Stimulated activated naive B cell treated with anti-CD40 and anti-IgM and Interleukin-4, amounts not matched to agents 10 μg/mL and 1 μg/mL and 100 μg/mL, for 72 hours (primary cell): ENCODE data around the gene EVI2B.
"Not testable (repeated sequence)": the region's sequence is repeated elsewhere in the genome, so short reads cannot be mapped to it uniquely, and the experiment has no call there.

Experiments used
- ATAC-seq, 2 donors: fragments of 150-1000 bp; cut with Tn5 transposase; replicated peaks; 2 replicates each; pipeline ENCODE4 v1.10.0; 2021; ENCODE audit warnings: moderate library complexity in 1 of 2
- DNase-seq: peaks from one replicate; pipeline ENCODE4 v3.0.0; 2021
- H3K27ac Mint-ChIP-seq: one replicate; pipeline ENCODE4 v1.8.0; 2022; ENCODE audit warnings: mild to moderate bottlenecking, mixed read lengths
- H3K27me3 Mint-ChIP-seq, 2 donors: one replicate each; pipeline ENCODE4 v1.8.0; 2022; ENCODE audit warnings: mixed read lengths in 2 of 2
- H3K36me3 Mint-ChIP-seq, 2 donors: one replicate each; pipeline ENCODE4 v1.8.0; 2022; ENCODE audit warnings: mixed read lengths in 2 of 2, mild to moderate bottlenecking in 1 of 2
- H3K4me1 Mint-ChIP-seq, 2 donors: one replicate each; pipeline ENCODE4 v1.8.0; 2022; ENCODE audit warnings: mixed read lengths in 2 of 2, mild to moderate bottlenecking in 1 of 2
- H3K4me3 Mint-ChIP-seq, 2 donors: one replicate each; pipeline ENCODE4 v1.8.0; 2022; ENCODE audit warnings: mild to moderate bottlenecking in 2 of 2, mixed read lengths in 2 of 2, moderate library complexity in 1 of 2
- H3K9me3 Mint-ChIP-seq, 2 donors: one replicate each; pipeline ENCODE4 v1.8.0; 2022; ENCODE audit warnings: mixed read lengths in 2 of 2, mild to moderate bottlenecking in 1 of 2

EVI2B gene

GRCh38 chr17:31296142-31296541 is 17.7 kb downstream of the EVI2B start:
- ATAC-seq = no peak

GRCh38 chr17:31295489-31295871 is 18.4 kb downstream of the EVI2B start:
- Mint-ChIP-seq H3K4me1 (peaks cover under 1 to 2% of the 10 kb centered on the region in 2 donors), H3K27ac (no peak overlapping the region), H3K9me3 (no peaks in the 10 kb centered on the region), H3K27me3 (no peaks in the 10 kb centered on the region), H3K36me3 (peaks cover 5 to 9% of the 10 kb centered on the region in 2 donors), H3K4me3 (no peak overlapping the region)
- ATAC-seq (no peak), DNase-seq (no peak)

More at GRCh38 chr17:31296142-31296541, 17.7 kb downstream of the EVI2B start:
- Mint-ChIP-seq H3K27me3 (no peaks in the 10 kb centered on the region), H3K36me3 (peaks cover 5 to 9% of the 10 kb centered on the region in 2 donors), H3K27ac (no peak overlapping the region), H3K4me3 (no peak overlapping the region), H3K9me3 (no peaks in the 10 kb centered on the region), H3K4me1 (peaks cover 2 to 5% of the 10 kb centered on the region in 2 donors)
- DNase-seq = no peak

DNA sequence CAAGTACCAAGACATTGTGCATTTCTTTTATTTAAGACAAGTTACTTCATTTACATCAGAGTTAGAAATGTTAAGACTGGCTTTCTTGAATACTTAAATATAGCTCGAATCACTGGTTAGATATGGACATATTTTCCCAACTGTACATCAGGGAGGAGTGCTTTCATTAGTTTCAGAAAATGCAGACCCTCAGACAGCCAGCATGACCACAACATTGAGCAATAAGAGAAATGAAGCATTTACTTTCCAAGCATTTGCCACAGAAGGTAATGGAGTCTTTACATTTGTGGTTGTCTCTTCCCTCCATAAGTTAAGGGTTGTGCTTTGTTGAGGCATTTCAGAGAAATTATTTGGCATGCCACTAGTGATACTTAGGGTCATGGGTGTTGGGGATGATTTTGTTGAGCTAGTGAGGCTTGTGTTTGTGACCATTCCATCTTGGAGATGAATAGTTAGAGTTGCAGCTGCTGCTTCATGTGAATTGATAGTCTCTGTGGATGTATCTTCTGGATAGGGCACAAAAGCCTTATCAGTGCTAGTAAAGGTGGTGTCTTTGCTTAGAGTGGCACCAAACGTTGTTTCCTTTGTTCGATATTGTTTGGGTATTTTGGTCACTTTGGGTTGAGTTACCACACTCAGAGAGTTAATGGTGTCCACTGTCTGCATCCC is 18.9 kb downstream of the EVI2B start:
- peaks cover 5 to 9% of the 10 kb centered on the region in 2 donors for H3K36me3 Mint-ChIP-seq
- ATAC-seq = no peak
- no peak overlapping the region for H3K4me3 Mint-ChIP-seq
- no peaks in the 10 kb centered on the region for H3K27me3 Mint-ChIP-seq
- no peak overlapping the region for H3K27ac Mint-ChIP-seq
- H3K4me1 Mint-ChIP-seq = peaks cover 4 to 6% of the 10 kb centered on the region in 2 donors
- no peak for DNase-seq
- H3K9me3 Mint-ChIP-seq = no peaks in the 10 kb centered on the region

DNA sequence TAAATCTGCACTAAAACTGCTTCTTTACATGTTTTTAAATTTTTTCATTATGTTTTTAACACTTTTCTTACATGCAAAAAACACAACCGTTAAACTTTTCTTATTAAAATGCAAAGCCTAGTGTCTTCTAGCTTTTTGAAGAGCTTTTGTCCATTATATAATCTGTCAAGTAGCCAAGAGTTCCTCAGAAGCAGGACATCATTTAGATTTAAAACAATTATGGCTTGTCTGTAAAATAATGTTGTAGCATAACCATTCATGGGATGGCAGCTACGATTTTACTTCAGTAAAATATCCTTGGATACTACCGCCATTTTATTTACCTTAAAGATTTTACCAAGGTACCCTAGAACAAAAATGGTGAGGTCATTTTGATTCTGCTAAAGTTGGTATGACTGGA is 19.6 kb downstream of the EVI2B start:
- ATAC-seq (no peak), DNase-seq (no peak)
- no peaks in the 10 kb centered on the region for H3K27me3 Mint-ChIP-seq
- H3K36me3 Mint-ChIP-seq = peaks cover 5 to 9% of the 10 kb centered on the region in 2 donors
- H3K27ac Mint-ChIP-seq = no peak overlapping the region
- H3K9me3 Mint-ChIP-seq = no peaks in the 10 kb centered on the region
- H3K4me3 Mint-ChIP-seq = no peak overlapping the region
- peaks cover 4 to 6% of the 10 kb centered on the region in 2 donors for H3K4me1 Mint-ChIP-seq

DNA sequence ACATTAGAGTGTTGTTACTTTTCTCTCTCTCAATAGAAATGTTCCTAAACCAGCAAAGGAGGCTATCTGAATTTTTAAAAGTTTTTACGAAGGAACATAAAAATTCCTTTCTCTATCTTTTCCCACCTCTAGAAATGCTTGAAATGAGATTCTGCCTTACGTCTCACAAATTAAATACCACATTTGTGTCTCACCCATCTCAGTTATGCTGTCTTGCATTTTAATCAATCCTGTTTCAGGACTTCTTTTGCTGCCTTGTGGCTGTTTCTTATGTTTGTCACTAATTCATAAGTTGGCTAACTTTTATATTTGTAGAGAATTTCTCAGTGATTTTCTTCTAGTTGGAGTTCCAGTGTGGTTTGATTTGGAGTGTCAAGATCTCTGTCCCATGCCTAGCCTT is 20.3 kb downstream of the EVI2B start:
- Mint-ChIP-seq H3K27me3 (no peaks in the 10 kb centered on the region), H3K9me3 (no peaks in the 10 kb centered on the region), H3K27ac (no peak overlapping the region), H3K36me3 (peaks cover 5 to 9% of the 10 kb centered on the region in 2 donors), H3K4me1 (peaks cover 4 to 6% of the 10 kb centered on the region in 2 donors), H3K4me3 (no peak overlapping the region)
- DNase-seq (no peak), ATAC-seq (no peak)

- Mint-ChIP-seq H3K27ac (no peak overlapping the region), H3K4me3 (no peak overlapping the region), H3K9me3 (no peaks in the 10 kb centered on the region), H3K4me1 (peaks cover 4 to 6% of the 10 kb centered on the region in 2 donors), H3K36me3 (peaks cover 9 to 11% of the 10 kb centered on the region in 2 donors), H3K27me3 (no peaks in the 10 kb centered on the region)
- ATAC-seq (no peak), DNase-seq (no peak)
These were observed 22.0 kb downstream of the EVI2B start for GRCh38 chr17:31291820-31292219.

GRCh38 chr17:31289790-31290189 is 24.1 kb downstream of the EVI2B start:
- no peak overlapping the region for H3K27ac Mint-ChIP-seq
- no peaks in the 10 kb centered on the region for H3K27me3 Mint-ChIP-seq
- peaks cover 2 to 6% of the 10 kb centered on the region in 2 donors for H3K4me1 Mint-ChIP-seq
- no peak for ATAC-seq
- H3K36me3 Mint-ChIP-seq = peaks cover 7 to 11% of the 10 kb centered on the region in 2 donors
- H3K9me3 Mint-ChIP-seq = no peaks in the 10 kb centered on the region
- DNase-seq = no peak
- H3K4me3 Mint-ChIP-seq = no peak overlapping the region

- not testable (repeated sequence) for DNase-seq, H3K4me1 Mint-ChIP-seq
These were observed 25.9 kb downstream of the EVI2B start for GRCh38 chr17:31287932-31288331.

GRCh38 chr17:31286587-31286986 is 27.3 kb downstream of the EVI2B start:
- Mint-ChIP-seq H3K27ac (no peak overlapping the region), H3K27me3 (no peaks in the 10 kb centered on the region), H3K9me3 (no peaks in the 10 kb centered on the region), H3K4me1 (peaks cover 2 to 6% of the 10 kb centered on the region in 2 donors), H3K4me3 (no peak overlapping the region), H3K36me3 (peaks cover 4 to 12% of the 10 kb centered on the region in 2 donors)
- ATAC-seq (no peak), DNase-seq (no peak)

More at GRCh38 chr17:31287932-31288331, 25.9 kb downstream of the EVI2B start:
- not testable (repeated sequence) for H3K27ac Mint-ChIP-seq, ATAC-seq, H3K9me3 Mint-ChIP-seq, H3K27me3 Mint-ChIP-seq, H3K4me3 Mint-ChIP-seq
- peaks cover 6 to 11% of the 10 kb centered on the region in 2 donors for H3K36me3 Mint-ChIP-seq

DNA sequence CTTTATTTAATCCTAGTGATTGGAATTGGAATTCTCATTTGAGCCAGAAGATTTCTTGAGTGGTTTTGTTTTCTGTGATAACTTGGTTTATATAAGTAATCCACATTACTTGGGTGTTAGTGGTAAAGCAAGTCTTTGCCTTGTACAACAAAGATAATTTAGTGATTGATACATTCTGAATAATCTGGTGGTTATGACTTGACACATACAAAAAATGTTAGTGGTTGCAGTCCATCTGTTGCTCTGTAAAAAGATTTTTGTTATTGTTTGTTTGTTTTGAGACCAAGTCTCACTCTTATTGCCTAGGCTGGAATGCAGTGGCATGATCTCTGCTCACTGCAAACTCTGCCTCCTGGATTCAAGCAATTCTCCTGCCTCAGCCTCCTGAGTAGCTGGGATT is 30.0 kb downstream of the EVI2B start:
- Mint-ChIP-seq H3K27ac (no peak overlapping the region), H3K4me3 (no peak overlapping the region), H3K9me3 (no peaks in the 10 kb centered on the region), H3K36me3 (peaks cover 5 to 21% of the 10 kb centered on the region in 2 donors), H3K4me1 (no peaks in the 10 kb centered on the region), H3K27me3 (no peaks in the 10 kb centered on the region)
- ATAC-seq = no peak
- no peak for DNase-seq

- no peak for DNase-seq
- Mint-ChIP-seq H3K27ac (no peak overlapping the region), H3K4me1 (no peaks in the 10 kb centered on the region), H3K27me3 (no peaks in the 10 kb centered on the region), H3K4me3 (no peak overlapping the region), H3K9me3 (no peaks in the 10 kb centered on the region), H3K36me3 (peaks cover 5 to 30% of the 10 kb centered on the region in 2 donors)
- no peak for ATAC-seq
These were observed 32.8 kb downstream of the EVI2B start for GRCh38 chr17:31281061-31281460.

DNA sequence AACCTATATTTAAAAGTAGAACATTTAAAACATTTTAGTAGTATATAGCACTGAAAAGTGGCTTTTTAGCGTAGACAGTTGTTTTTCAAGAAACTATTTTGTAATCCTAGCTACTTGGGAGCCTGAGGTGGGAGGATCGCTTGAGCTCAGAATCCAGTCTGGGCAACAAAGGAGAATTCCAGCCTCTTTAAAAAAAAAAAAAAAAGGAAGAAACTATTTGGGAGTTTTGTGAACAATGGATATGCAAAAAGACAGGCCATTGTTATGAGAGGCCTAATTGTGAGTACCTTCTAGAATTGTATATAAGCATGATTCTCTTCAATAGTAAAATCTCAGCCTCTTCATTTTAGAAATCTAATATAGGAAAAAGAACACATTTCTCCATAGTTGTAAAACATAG is 34.5 kb downstream of the EVI2B start:
- H3K4me1 Mint-ChIP-seq = peaks cover 0 to 2% of the 10 kb centered on the region in 2 donors
- no peak overlapping the region for H3K4me3 Mint-ChIP-seq
- ATAC-seq = no peak
- peaks cover 5 to 38% of the 10 kb centered on the region in 2 donors for H3K36me3 Mint-ChIP-seq
- H3K9me3 Mint-ChIP-seq = no peaks in the 10 kb centered on the region
- H3K27ac Mint-ChIP-seq = no peak overlapping the region
- H3K27me3 Mint-ChIP-seq = no peaks in the 10 kb centered on the region
- no peak for DNase-seq

- Mint-ChIP-seq H3K9me3 (no peaks in the 10 kb centered on the region), H3K4me3 (no peak overlapping the region), H3K4me1 (peaks cover 0 to 2% of the 10 kb centered on the region in 2 donors), H3K27me3 (no peaks in the 10 kb centered on the region), H3K36me3 (peaks cover 6 to 36% of the 10 kb centered on the region in 2 donors), H3K27ac (no peak overlapping the region)
- ATAC-seq (no peak), DNase-seq (no peak)
These were observed 38.7 kb downstream of the EVI2B start for GRCh38 chr17:31275116-31275515.

- peaks cover 0 to 2% of the 10 kb centered on the region in 2 donors for H3K4me1 Mint-ChIP-seq
- DNase-seq (no peak), ATAC-seq (no peak)
- H3K27ac Mint-ChIP-seq = no peak overlapping the region
- H3K36me3 Mint-ChIP-seq = peaks cover 5 to 37% of the 10 kb centered on the region in 2 donors
- H3K4me3 Mint-ChIP-seq = no peak overlapping the region
- H3K9me3 Mint-ChIP-seq = no peaks in the 10 kb centered on the region
- H3K27me3 Mint-ChIP-seq = no peaks in the 10 kb centered on the region
These were observed 39.6 kb downstream of the EVI2B start for GRCh38 chr17:31274252-31274651.

DNA sequence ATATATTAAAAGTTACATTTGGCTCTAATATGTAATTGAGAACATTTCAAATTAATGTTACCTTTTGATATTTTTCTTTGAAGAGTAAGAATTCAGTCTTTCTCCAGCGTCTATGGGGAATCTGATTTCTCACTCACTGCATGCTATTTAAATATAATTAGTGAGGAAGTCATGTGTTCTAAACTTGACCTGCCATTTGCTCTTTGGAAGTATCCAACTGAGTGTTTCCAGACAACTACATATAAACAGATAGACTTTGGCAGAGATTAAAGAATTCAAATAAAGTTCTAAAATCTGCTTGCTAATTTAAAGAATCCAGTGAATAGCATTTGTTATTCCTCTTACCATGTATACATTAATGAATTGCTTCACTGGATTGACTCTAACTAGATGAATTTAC is 40.3 kb downstream of the EVI2B start:
- Mint-ChIP-seq H3K27me3 (no peaks in the 10 kb centered on the region), H3K27ac (no peak overlapping the region), H3K9me3 (no peaks in the 10 kb centered on the region), H3K4me3 (no peak overlapping the region), H3K36me3 (peaks cover 9 to 41% of the 10 kb centered on the region in 2 donors), H3K4me1 (peaks cover 0 to 2% of the 10 kb centered on the region in 2 donors)
- DNase-seq (no peak), ATAC-seq (no peak)
